HEK293 (cell line): ENCODE measurements around the gene FEV.

Experiments
- KLF10 ChIP-seq: fragments of 450-650 bp; IDR thresholded peaks from 2 replicates; pipeline ENCODE4 v1.5.1; 2018; ENCODE audit warnings: missing biosample characterization, mild to moderate bottlenecking, missing genetic modification characterization
- KLF16 ChIP-seq: fragments of 450-650 bp; formaldehyde crosslinking; IDR thresholded peaks from 2 replicates; pipeline ENCODE4 v1.5.1; 2017; ENCODE audit warnings: missing biosample characterization, missing genetic modification characterization
- REPIN1 ChIP-seq: fragments of 450-650 bp; formaldehyde crosslinking; IDR thresholded peaks from 2 replicates; pipeline ENCODE4 v1.5.1; 2017; ENCODE audit warnings: missing biosample characterization, missing genetic modification characterization, low read depth
- SP2 ChIP-seq: fragments of 450-650 bp; formaldehyde crosslinking; IDR thresholded peaks from 2 replicates; pipeline ENCODE4 v1.5.1; 2016; ENCODE audit warnings: missing biosample characterization, missing genetic modification characterization
- ZFP3 ChIP-seq: fragments of 450-650 bp; formaldehyde crosslinking; IDR thresholded peaks from 2 replicates; pipeline ENCODE4 v1.5.1; 2016; ENCODE audit warnings: low read depth, missing biosample characterization, missing genetic modification characterization
- ZFP37 ChIP-seq: fragments of 450-650 bp; formaldehyde crosslinking; IDR thresholded peaks from 2 replicates; pipeline ENCODE4 v1.5.1; 2016; ENCODE audit warnings: missing biosample characterization, missing genetic modification characterization
- ZFP69B ChIP-seq: fragments of 450-650 bp; formaldehyde crosslinking; IDR thresholded peaks from 2 replicates; pipeline ENCODE4 v1.5.1; 2016; ENCODE audit warnings: missing biosample characterization, missing genetic modification characterization
- ZNF239 ChIP-seq: fragments of 450-650 bp; formaldehyde crosslinking; IDR thresholded peaks from 2 replicates; pipeline ENCODE4 v1.5.1; 2016; ENCODE audit warnings: missing biosample characterization, missing genetic modification characterization
- ZNF341 ChIP-seq: fragments of 450-650 bp; formaldehyde crosslinking; IDR thresholded peaks from 2 replicates; pipeline ENCODE4; 2016; ENCODE audit warnings: low read depth, missing biosample characterization, missing genetic modification characterization
- ZNF558 ChIP-seq: fragments of 450-650 bp; formaldehyde crosslinking; IDR thresholded peaks from 2 replicates; pipeline ENCODE4 v1.5.1; 2016; ENCODE audit warnings: missing biosample characterization, missing genetic modification characterization
- ZNF664 ChIP-seq: fragments of 450-650 bp; formaldehyde crosslinking; IDR thresholded peaks from 2 replicates; pipeline ENCODE4 v1.5.1; 2016; ENCODE audit warnings: missing biosample characterization, missing genetic modification characterization
- ZNF76 ChIP-seq: fragments of 450-650 bp; formaldehyde crosslinking; IDR thresholded peaks from 2 replicates; pipeline ENCODE4; 2016; ENCODE audit warnings: low read depth, missing biosample characterization, missing genetic modification characterization, borderline replicate concordance
- TF ChIP-seq, protein P1 (sequence below): fragments of 450-650 bp; formaldehyde crosslinking; IDR thresholded peaks from 2 replicates; pipeline ENCODE4 v1.5.1; 2016; ENCODE audit warnings: missing biosample characterization, missing genetic modification characterization
- TF ChIP-seq, protein P2 (sequence below): fragments of 450-650 bp; formaldehyde crosslinking; IDR thresholded peaks from 2 replicates; pipeline ENCODE4 v1.5.1; 2016; ENCODE audit warnings: missing biosample characterization, missing genetic modification characterization

DNA sequence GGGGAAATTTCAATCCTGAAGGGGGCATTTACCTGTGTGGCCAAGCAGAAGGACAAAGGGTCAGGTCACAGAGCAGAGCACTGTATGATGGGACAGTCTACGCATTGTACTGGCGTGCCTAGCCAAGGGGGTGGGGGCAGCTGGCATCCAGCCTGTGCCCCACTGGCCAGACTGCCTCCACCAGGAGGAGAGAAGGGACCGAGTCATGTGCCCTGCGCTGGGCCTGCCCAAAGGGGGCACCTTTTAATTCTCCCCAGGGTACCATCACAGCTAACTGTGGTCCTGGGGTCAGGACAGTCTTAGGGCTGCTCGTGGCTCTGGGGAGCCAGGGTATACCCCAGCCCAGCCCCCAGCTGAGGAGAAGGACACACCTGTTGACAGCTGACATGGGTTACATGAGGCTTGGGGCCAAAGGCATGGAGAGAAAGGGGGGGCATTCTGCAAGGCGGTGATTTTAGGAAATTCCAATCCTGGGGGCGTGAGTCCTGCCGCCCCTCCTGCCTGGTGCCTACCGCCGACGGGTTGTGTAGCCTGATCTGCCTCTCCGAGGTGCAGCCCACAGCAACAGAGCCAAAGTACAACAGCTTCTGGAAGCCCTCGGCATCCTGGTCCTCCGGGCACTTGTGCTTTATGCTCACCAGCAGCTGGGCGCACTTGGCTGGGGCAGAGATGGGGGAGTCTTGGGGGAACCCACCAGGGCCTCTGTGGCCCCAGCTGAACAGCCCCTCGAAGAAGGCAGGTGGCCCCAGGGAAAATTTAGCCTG lies 45.4 kb upstream of the FEV start:
- TF ChIP-seq ZFP3 (tag by site-specific recombination): no peak
- TF ChIP-seq KLF16 (tag by site-specific recombination): no peak
- TF ChIP-seq, protein P1, sequence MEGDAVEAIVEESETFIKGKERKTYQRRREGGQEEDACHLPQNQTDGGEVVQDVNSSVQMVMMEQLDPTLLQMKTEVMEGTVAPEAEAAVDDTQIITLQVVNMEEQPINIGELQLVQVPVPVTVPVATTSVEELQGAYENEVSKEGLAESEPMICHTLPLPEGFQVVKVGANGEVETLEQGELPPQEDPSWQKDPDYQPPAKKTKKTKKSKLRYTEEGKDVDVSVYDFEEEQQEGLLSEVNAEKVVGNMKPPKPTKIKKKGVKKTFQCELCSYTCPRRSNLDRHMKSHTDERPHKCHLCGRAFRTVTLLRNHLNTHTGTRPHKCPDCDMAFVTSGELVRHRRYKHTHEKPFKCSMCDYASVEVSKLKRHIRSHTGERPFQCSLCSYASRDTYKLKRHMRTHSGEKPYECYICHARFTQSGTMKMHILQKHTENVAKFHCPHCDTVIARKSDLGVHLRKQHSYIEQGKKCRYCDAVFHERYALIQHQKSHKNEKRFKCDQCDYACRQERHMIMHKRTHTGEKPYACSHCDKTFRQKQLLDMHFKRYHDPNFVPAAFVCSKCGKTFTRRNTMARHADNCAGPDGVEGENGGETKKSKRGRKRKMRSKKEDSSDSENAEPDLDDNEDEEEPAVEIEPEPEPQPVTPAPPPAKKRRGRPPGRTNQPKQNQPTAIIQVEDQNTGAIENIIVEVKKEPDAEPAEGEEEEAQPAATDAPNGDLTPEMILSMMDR (tag by site-specific recombination): no peak
- TF ChIP-seq ZNF558 (tag by site-specific recombination): no peak
- no peak for TF ChIP-seq ZFP37 (tag by site-specific recombination)
- no peak for TF ChIP-seq SP2 (tag by site-specific recombination)
- TF ChIP-seq, protein P2, sequence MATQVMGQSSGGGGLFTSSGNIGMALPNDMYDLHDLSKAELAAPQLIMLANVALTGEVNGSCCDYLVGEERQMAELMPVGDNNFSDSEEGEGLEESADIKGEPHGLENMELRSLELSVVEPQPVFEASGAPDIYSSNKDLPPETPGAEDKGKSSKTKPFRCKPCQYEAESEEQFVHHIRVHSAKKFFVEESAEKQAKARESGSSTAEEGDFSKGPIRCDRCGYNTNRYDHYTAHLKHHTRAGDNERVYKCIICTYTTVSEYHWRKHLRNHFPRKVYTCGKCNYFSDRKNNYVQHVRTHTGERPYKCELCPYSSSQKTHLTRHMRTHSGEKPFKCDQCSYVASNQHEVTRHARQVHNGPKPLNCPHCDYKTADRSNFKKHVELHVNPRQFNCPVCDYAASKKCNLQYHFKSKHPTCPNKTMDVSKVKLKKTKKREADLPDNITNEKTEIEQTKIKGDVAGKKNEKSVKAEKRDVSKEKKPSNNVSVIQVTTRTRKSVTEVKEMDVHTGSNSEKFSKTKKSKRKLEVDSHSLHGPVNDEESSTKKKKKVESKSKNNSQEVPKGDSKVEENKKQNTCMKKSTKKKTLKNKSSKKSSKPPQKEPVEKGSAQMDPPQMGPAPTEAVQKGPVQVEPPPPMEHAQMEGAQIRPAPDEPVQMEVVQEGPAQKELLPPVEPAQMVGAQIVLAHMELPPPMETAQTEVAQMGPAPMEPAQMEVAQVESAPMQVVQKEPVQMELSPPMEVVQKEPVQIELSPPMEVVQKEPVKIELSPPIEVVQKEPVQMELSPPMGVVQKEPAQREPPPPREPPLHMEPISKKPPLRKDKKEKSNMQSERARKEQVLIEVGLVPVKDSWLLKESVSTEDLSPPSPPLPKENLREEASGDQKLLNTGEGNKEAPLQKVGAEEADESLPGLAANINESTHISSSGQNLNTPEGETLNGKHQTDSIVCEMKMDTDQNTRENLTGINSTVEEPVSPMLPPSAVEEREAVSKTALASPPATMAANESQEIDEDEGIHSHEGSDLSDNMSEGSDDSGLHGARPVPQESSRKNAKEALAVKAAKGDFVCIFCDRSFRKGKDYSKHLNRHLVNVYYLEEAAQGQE (tag by site-specific recombination): no peak
- TF ChIP-seq ZNF664 (tag by site-specific recombination): no peak
- TF ChIP-seq ZNF341 (tag by site-specific recombination): no peak
- no peak for TF ChIP-seq REPIN1 (tag by site-specific recombination)
- TF ChIP-seq ZFP69B: no peak
- TF ChIP-seq ZNF76: no peak
- TF ChIP-seq ZNF239: no peak
- no peak for TF ChIP-seq KLF10 (tag by site-specific recombination)
